Hematopoietic multipotent progenitor cell treated with erythropoietin and hydrocortisone succinate and interleukin-3 and kit ligand, for 8 days (in vitro differentiated cells): ENCODE measurements around the gene NPW.

ENCODE experiments used
- DNase-seq: peaks from one replicate; pipeline ENCODE4 v3.0.0-alpha.2; 2015

NPW gene

DNA sequence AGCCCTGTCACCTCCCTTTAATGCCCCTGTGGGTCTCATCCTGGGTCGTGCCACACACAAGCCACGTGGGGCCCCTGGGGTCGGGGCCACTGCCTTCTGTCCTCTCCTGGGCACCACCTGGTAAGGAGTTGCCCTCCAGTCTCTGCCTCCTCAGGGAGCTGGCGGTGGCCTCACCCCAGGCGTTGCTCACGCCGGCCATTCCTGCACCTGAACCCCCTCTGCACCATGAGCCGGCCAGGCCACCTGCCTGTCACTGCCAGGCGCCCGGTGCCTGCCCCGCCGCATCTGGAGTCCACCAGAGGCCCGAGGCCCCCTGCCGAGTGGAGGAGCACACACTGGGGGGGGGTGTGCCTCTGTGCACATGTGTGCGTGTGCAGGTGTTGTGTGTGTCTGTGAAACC lies 17.5 kb downstream of the NPW start:
- DNase-seq: no peak

DNA sequence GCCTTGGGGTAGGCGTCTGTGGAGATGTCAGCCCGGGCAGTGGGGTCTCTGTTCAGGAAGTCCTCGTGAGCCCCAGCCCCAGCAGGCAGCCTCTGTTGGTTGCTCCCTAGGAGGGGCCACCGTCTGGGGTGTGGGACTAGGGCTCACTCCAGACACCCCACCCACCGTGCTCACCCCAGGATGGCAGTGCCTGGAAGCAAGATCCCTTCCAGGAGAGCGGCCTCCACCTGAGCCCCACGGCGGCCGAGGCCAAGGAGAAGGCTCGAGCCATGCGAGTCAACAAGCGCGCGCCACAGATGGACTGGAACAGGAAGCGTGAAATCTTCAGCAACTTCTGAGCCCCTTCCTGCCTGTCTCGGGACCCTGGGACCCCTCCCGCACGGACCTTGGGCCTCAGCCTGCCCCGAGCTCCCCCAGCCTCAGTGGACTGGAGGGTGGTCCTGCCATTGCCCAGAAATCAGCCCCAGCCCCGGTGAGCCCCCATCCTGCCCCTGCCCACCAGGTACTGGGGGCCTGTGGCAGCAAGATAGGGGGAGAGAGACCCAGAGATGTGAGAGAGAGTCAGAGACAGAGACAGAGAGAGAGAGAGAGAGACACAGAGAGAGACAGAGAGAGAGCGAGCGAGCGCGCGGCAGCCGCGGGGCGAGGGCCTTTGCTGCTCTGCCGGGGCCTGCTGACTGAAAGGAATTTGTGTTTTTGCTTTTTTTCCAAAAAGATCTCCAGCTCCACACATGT lies 18.2 kb downstream of the NPW start:
- DNase-seq: no peak

DNA sequence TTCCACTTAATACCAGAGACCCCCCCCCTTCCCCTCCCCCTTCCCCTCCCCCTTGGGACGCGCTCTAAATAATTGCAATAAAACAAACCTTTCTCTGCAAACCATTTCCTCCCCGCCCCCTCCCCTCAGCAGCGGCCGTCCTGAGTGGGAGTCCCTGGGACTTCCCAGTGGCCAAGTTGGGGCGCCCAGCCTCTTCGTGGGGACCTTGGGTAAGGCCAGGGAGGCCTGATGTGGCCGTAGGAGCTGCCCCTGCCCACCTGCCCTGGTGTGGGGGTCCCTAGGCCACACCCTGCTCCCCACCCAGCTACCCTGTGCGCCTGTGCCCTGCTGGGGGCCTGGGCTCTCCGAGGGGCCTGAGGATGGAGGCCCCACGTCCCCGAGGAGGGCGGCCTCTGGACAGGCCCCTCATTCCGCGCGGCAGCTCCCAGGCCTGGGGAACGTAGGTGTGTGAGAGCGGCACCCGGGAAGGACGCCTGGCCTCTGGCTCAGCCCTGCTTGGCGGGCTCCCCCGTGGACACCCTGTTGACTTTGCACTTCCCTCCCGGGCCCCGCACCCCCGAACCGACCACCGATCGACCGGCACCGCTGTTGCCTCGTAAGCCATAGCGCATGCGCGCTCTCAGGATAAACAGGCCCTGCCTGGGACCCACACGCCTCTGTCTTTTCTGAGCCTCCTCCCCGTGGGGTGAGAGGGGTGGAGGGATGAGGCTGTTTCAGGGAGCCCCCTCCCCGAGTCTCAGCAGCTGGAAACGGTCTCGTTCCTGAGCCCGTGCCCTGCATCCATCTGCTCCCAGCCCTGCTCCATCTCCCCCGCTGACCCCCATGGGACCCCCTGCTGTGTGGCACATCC lies 19.0 kb downstream of the NPW start:
- no peak for DNase-seq

DNA sequence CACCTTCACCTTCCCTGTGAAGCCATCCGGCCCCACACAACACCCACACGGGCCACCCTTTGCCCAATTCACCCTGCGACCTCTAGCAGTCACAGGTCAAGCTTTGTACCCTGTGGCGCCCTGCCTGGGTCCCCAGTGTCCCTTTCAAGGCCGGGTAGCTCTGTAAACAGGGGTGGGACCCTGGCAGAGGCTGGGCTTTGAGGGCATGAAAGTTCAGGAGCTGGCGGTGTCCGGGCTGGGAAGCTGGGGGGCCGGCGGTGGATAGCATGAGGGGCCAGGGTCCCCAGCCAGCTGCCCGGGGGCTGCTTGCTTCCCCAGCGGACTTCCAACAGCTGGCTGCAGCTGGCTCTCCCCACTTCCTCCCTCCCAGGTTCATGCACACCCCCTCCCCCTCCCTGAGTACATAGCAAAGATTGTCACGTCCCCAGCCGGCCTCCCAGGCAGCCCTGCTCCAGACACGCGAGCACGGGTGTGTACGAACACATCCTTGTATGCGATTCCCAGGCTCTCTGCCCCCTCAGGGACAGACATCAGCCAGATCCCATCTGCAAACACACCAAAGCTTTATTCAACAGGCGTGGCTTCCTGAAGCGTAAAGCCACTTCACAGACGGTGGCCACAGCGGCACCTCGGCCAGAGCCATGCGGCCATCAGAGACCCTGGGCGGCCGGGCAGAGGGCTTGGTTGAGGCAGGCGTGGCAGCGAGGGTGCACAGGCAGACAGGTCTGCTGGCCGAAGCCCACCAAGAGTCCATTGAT lies 19.9 kb downstream of the NPW start:
- no peak for DNase-seq

DNA sequence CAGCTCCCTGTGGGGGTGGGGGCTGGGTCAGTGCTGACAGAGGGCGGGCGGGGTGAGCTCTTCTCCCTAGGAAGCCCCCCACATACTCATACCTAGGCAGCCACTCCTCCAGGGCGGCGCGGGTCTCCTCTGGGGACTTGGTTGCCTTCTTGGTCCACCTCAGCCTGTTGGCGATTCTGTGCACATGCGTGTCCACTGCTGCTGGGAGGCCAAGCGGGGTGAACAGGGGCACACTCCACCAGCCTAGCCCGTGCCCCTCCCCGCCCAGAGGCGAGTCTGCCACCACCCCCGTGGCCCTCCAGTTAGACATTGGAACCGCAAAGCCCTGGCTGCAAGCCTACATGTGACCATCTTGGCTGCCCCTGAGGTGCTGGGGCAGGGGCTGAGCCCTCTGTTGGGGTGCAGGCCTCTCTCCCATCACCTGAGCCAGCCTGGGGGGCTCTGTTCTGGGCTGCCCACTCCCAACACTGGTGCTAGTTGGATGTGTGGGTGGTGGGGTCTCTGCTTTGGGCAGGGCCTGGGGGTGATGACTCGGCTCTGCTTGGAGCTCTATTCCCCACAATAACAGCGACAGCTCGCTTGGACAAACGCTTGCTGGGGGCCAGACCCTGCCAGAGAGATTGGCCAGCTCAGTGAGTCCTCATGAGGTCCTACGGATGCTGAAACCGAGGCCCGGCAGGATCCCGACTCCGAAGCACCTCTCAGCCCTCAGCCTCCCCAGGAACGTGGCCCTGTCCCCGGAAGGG lies 20.6 kb downstream of the NPW start:
- DNase-seq: no peak

DNA sequence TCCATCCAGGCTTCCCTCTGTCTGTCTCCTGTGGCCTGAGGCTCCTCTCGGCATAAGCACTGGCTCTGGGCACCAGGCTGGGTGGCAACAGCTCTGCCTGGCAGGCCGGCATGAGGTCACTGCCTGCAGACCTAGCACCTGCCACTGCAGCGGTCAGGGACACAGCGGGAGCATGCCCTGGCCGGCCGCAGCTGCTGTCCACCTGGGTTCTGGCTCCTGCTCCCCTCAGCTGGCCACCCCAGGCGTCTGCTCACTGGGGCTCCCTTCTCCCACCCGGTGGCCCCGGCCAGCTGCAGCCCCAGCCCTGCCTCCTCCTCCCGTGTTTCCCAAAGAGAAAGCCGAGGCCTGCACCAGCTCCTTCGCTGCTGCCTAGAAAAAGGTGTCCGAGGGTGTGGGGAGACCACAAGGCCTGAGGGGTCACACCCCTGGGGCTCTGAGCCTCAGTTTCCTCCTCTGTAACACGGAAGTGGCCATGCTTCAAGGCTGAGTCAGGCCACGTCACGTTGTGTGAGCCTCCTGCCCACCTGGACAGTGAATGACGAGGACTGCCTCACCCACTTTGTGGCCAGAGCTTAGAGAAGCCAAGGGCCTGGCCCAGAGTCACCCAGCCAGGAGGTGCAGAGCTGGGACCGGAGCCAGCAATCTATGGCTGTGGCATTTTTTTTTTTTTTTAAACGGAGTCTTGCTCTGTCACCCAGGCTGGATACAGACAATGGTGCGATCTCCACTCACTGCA lies 21.4 kb downstream of the NPW start:
- DNase-seq: peak; percentile 24

DNA sequence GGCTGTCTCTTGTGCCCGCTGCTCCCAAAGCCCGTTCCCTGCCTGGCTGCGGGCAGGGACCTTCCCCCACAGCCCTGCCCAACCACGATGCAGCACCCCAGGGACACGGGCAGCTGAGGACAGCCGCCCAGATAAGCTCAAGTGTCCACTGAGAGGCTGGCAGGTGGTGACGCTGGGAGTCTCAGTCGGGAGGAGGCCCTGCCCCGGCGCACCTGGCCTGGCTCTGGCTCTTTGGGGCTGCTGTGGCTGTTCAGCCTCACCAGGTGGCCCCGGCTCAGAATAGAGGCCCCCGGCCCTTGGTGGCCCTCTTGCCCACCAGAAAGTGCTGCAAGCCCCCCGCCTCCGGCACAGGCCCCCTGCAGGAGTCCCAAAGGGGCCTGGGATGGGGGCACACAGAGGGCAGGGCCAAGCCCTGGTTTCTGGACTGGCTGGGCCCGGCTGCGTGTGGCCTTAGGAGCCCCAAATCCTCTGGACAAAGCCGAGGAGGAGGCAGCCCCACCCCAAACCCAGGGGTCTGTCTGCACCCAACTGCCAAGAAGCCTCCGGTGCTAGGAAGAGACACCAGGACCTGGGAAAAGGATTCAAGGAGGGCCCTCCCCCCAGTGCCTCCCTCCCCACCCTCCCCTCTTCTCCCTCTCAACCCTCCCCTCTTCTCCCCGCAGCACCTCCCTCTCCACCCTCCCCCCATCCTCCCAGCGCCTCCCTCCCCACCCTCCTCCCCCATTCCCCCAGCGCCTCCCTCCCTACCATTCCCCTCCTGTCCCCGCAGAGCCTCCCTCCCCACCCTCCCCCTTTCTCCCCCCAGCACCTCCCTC lies 22.8 kb downstream of the NPW start:
- no peak for DNase-seq

DNA sequence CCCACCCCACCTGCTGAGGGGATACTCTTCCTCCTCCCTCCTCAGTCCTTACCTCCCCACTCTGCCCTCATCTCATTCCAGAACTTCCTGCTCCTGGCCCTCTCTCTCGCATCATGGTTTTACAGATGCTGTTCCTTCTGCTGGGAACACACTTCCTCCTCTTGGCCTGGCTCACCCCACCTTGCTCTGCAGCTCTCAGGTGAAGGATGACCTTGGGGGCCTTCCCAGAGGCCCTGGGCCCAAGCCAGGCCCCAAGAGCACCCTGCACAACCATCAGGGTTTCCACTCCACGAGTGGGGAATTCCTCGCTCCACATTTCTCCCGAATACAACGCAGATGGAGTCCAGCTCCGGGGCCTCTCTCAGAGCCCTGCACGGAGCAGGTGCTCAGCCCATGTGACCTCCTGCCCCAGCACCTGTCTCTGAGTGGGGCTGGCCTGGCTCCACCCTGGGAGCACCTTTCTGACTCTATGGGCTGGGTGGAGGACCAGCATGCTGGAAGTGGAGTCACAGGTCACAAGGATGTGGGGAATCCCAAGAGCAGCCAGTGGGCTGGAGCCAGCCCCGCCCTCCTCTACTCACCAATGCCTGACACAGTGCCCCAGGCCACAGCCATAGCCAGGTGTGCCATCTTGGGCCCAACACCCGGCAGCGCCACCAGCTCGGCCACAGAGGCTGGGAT lies 23.5 kb downstream of the NPW start:
- DNase-seq: no peak

DNA sequence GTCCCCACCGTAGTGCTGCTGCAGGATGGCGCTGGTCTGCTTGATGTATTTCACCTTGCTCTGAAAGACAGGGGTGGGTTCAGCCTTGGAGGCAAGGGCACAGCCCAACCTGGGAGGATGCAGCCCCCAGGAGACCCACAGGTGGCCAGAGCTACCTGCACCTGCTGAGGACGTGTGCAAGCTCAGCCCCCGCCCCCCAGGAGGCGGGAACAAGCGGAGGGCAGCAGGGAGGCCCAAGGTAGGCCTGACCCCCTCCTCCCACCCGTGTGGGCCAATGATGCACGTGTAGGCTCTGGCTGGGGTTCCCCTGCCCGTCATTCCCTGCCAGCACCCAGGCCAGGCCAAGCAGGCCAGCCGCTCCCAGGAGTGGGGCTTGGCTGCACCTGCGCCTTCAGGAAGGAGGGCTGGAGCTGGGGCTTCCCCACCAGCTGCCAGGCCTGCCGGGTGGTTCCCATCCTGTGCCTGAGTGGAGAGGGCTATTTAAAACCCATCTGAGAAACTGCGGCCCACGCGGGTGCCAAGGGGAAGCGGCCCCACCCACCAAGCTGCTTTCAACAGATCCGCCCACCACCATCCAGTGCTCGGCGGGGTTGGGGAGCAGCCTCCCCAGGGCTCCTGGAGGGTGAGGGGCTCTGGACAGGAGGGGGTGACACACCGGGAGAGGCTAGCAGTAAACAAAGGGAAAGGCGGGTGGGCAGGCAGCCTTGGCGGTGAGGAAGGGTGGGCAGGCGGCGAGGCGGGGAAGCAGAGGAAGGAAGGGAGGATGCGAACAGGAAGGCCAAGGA lies 24.3 kb downstream of the NPW start:
- DNase-seq: no peak

DNA sequence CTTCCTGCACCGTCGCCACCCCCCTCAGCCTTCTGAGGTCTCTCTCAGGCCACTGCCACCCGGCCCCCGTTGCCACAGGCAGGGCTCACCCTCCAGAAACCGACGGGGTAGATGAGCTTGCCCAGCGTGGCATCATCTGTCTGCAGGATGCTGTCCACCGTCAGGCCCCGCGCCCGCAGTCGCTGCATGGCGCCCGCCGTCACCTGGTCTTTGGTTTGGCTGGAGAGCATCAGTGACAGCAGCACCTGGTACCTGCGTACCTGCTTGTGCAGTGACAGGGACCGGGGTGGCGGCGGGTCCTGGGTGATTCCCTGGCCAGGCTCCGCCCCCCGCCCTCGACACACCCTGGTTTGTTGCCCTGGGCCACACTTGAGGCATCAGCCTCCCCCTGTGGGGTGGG lies 25.0 kb downstream of the NPW start:
- no peak for DNase-seq

DNA sequence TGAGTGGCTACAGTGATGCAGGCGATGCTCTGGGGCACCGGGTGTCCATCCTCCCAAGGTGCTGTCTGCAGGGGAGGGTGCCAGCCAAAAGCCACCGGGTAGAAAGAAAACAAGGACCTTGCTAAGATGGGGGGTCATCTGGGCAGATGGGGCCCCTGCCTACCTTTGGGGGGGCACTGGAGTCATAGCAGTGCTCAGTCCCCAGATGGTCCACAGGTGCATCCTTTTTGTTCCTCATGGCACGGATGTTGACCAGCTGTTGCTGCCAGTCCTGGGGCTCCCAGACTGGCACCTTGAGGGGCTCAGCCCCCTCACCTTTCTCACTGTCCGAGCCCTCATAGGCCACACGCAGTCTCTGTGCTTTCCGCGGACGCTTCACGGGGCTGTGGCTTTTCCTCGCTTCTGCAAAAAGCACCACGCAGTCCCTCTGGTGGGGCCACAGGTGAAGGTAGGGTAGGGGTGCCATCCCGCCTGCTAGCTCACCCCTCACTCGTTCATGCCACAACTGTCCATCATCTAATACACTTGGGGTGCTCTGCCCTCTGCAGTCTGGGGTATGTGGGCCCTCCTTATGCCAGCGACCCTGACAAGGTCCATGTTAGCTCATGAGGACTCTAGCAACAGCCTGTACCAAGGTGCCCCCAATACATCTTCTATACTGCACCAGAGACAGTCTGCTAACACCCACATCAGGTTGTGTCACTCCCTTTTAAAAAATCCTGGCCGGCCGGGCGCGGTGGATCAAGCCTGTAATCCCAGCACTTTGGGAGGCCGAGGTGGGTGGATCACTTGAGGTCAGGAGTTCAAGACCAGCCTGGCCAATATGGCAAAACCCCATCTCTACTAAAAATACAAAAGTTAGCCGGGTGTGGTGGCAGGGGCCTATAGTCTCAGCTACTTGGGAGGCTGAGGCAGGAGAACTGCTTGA lies 26.6 kb downstream of the NPW start:
- no peak for DNase-seq

DNA sequence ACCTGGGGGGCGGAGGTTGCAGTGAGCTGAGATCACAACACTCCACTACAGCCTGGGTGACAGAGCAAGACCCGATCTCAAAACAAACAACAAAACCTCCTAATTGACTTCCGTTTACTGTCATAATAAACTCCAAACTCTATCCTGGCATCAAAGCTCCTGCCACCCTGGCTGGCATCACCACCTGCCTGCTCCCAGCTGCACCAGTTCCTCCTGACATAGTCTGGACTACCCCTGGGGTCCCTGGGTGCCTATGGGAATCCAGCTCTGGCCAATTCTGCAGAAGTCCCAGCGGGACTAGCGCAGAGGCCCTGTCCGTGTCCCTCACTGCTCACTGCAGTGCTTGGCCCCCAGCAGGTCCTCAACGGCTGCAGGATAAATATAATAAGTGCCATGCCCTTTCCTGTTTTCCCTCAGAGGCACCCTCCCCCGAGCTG lies 27.3 kb downstream of the NPW start:
- peak; percentile 45 for DNase-seq

DNA sequence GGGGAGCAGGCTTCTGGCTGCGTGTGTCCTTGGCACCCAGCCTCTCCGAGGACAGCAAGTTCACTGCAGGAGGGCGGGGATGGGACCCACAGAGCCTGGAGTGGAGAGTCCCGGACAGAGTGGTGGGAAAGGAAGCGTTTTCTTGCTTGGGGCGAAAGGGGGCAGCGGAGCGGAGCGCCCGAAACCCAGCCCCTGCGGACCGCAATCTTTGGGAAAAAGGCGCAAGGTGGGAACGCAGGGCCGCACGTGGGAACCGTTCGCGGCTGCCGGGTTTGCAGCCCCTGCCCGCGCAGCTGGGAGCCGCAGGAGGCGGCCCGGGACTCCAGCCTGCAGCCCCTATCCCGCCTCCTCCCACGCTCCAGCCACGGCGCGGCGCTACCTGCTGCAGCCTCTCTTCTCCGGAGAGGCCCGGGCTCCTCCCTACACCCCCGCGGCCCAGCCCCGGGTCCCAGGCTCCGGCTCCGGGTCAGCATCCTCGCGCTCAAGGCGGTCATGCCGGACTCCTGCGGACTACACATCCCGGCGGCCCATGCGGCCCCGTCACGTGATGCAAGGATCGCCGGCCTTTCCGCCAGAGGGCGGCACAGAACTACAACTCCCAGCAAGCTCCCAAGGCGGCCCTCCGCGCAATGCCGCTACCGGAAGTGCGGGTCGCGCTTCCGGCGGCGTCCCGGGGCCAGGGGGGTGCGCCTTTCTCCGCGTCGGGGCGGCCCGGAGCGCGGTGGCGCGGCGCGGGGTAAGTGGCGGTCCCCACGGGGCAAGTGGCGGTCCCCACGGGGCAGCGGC lies 27.9 kb downstream of the NPW start, which contains the start of the genes NTHL1 and TSC2:
Gene NTHL1 (minus strand): TSS at position 505 of the 786 bp plus-strand sequence. CDS start 11 bp downstream, at position 494.
Gene TSC2 (plus strand): TSS at position 656 of the 786 bp plus-strand sequence. CDS start 631 bp downstream, outside the sequence.
- peak; percentile 95 for DNase-seq

DNA sequence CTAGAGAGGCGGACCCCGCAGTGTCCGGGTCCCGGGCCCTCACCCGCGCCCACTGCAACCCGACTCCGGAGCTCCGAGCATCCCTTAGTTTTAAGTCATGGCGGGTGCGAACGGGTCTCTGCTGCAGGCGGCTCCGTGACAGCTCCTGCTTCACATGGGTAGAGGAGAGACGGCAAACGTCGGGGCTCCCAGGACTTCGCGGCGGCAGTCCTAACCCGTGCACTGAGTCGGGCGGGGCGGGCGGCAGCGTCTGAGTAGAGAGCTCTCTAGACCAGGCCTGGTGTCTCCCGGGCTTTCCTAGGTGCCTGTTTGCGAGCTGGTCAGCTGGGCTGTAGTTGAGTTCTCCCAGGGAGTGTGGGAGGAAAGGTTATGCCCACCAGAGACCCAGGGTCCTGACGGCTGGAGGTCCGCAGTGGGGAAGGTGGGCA lies 28.5 kb downstream of the NPW start:
- DNase-seq: no peak

DNA sequence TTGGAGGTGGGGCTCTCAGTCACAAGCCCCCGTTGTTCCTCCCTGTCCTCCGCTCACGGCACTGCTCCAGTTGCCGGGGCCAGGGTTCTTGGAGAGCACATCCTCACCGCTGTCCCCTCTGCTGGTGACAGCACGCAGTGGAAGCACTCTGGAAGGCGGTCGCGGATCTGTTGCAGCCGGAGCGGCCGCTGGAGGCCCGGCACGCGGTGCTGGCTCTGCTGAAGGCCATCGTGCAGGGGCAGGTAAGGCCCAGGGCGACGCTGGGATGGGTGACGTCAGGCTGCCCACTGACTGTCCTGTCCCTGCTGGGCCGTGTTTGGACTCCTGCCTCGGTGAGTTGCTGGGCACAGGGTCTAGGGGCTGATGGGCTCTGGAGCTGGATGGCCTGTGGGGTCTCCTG lies 33.6 kb downstream of the NPW start:
- DNase-seq: no peak

DNA sequence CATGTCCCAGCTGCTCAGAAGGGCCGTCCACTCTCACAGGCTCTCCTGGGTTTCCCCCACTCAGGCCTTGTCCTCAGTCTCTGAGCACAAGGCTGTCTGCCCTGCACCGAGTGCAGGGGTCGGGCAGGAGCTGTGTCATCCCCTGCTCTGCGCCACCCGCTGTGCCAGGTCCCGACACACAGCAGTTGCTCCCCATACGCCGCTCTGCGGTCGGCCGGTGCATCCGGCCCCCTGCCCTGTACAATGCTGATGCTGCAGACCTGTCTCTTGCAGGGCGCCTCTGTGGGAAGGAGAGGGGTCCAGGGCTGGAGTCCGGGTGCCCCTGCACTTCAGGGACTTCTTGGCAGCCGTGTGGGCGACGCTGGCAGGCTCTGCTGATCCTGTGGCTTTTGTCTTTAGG lies 34.3 kb downstream of the NPW start:
- DNase-seq: no peak

DNA sequence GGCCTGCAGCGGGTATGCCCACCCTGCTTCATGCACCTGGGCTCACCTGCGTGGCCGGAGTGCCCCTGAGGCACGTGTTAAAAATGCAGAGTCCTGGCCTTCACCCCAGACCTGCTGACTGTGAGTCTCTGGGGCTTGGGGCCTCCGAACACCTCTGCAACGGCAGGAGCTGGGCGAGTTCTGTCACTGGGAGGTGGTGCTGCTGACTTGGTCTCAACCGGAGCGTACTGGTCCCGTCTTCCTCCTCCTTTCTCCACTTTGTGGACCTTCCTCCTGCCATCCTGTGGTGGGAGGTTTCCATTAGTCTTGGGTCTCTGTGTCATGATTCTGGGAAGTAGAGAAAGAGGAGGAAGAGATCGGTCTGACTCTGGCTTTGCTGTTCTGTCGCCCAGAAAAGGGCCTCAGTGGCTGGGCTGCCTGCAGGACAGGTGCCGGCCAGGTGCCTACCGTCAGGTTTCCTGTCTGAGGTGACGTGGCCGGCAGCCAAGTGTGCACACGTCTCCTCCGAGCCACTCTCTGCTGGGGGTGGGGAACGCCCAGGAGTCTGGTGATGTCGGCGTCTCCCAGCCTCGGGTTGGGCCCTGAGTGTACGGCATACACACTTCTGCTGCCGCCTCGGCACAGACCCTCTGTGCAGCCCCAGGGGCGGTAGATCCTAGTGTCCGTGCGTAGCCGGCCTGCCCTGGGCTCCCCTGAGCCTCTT lies 35.1 kb downstream of the NPW start:
- DNase-seq: no peak
